Measurements from ENCODE around the gene MYF6.

The MYF6 gene

GRCh38 chr12:80677994-80678393, 29.4 kb upstream of the MYF6 start:
- POLR2A ChIA-PET = no interaction called here
- CTCF ChIA-PET = interaction anchor here (1.2 to 1.3 kb wide), 2 partner anchors 22 to 205 kb away, joined by 4 to 5 read pairs; no protein-coding TSS in a partner anchor
- no peak for TF ChIP-seq CTCF (IDR thresholded peaks at IDR 0.05; ENCODE audit: insufficient read depth, low read length, missing control alignments)
- H3K4me3 ChIP-seq (ENCODE audit: low read depth, low read length) = no peak overlapping the region
- no peak for DNase-seq (ENCODE audit: low read depth, low spot score)

GRCh38 chr12:80679346-80680131, 27.9 kb upstream of the MYF6 start:
- POLR2A ChIA-PET = no interaction called here
- H3K4me3 ChIP-seq (ENCODE audit: low read depth, low read length) = no peak overlapping the region
- no peak for DNase-seq (ENCODE audit: low read depth, low spot score)
- TF ChIP-seq CTCF (IDR thresholded peaks at IDR 0.05; ENCODE audit: insufficient read depth, low read length, missing control alignments) = no peak
- CTCF ChIA-PET = no interaction called here

- ChIA-PET POLR2A (no interaction called here), CTCF (interaction anchor here (1.2 kb wide), 2 partner anchors 8 to 368 kb away, joined by 3 to 5 read pairs; no protein-coding TSS in a partner anchor)
- no peak for TF ChIP-seq CTCF (IDR thresholded peaks at IDR 0.05; ENCODE audit: insufficient read depth, low read length, missing control alignments)
- DNase-seq (ENCODE audit: low read depth, low spot score) = no peak
- no peak overlapping the region for H3K4me3 ChIP-seq (ENCODE audit: low read depth, low read length)
These were observed 26.1 kb upstream of the MYF6 start for GRCh38 chr12:80681287-80681686.

- H3K4me3 ChIP-seq (ENCODE audit: low read depth, low read length) = no peak overlapping the region
- CTCF ChIA-PET = interaction anchor here (1.2 kb wide), 2 partner anchors 9 to 369 kb away, joined by 3 to 5 read pairs; no protein-coding TSS in a partner anchor
- no peak for TF ChIP-seq CTCF (IDR thresholded peaks at IDR 0.05; ENCODE audit: insufficient read depth, low read length, missing control alignments)
- POLR2A ChIA-PET = no interaction called here
- no peak for DNase-seq (ENCODE audit: low read depth, low spot score)
These were observed 25.6 kb upstream of the MYF6 start for GRCh38 chr12:80681786-80682185.

- TF ChIP-seq CTCF (IDR thresholded peaks at IDR 0.05; ENCODE audit: insufficient read depth, low read length, missing control alignments) = no peak
- no peak for DNase-seq (ENCODE audit: low read depth, low spot score)
- no peak overlapping the region for H3K4me3 ChIP-seq (ENCODE audit: low read depth, low read length)
- CTCF ChIA-PET = no interaction called here
- POLR2A ChIA-PET = no interaction called here
These were observed 23.3 kb upstream of the MYF6 start for GRCh38 chr12:80684077-80684495.

GRCh38 chr12:80690090-80690489, 17.3 kb upstream of the MYF6 start:
- CTCF ChIA-PET = interaction anchor here (1.2 to 1.4 kb wide), 2 partner anchors 11 to 13 kb away, joined by 3 to 4 read pairs; no protein-coding TSS in a partner anchor
- DNase-seq (ENCODE audit: low read depth, low spot score) = no peak
- POLR2A ChIA-PET = no interaction called here
- TF ChIP-seq CTCF (IDR thresholded peaks at IDR 0.05; ENCODE audit: insufficient read depth, low read length, missing control alignments) = no peak
- no peak overlapping the region for H3K4me3 ChIP-seq (ENCODE audit: low read depth, low read length)
